RWPE2 (cell line): ENCODE data around the gene OTX2.

Experiments
- ATAC-seq: fragments of 200-7000 bp; cut with Tn5 transposase; 3 replicates; pipeline ENCODE4 v1.9.1; 2021; ENCODE audit warnings: low read depth
- DNase-seq: peaks from one replicate; pipeline ENCODE4 v3.0.0-alpha.2; 2020; ENCODE audit warnings: low spot score
- H3K27ac ChIP-seq: fragments of 450-650 bp; 2 replicates; pipeline ENCODE4 v1.5.1; 2017; ENCODE audit warnings: mild to moderate bottlenecking; ENCODE audit not compliant: poor library complexity, severe bottlenecking
- H3K27me3 ChIP-seq: fragments of 250-450 bp; sonication (Bioruptor Pico); 2 replicates; pipeline ENCODE4 v1.5.1; 2021; ENCODE audit warnings: mild to moderate bottlenecking, moderate library complexity; ENCODE audit not compliant: insufficient read depth, poor library complexity, severe bottlenecking
- H3K36me3 ChIP-seq: fragments of 250-450 bp; sonication (Bioruptor Pico); 2 replicates; pipeline ENCODE4 v1.5.1; 2020; ENCODE audit warnings: low read depth, mild to moderate bottlenecking, moderate library complexity
- H3K4me1 ChIP-seq: fragments of 250-450 bp; sonication (Bioruptor Pico); 2 replicates; pipeline ENCODE4 v1.5.1; 2021; ENCODE audit warnings: mild to moderate bottlenecking, moderate library complexity; ENCODE audit not compliant: insufficient read depth, poor library complexity, severe bottlenecking
- H3K4me3 ChIP-seq: fragments of 250-450 bp; sonication (Bioruptor Pico); 2 replicates; pipeline ENCODE4 v1.5.1; 2021; ENCODE audit warnings: mild to moderate bottlenecking, moderate library complexity; ENCODE audit not compliant: severe bottlenecking
- H3K9me3 ChIP-seq: fragments of 250-450 bp; sonication (Bioruptor Pico); 2 replicates; pipeline ENCODE4 v1.5.1; 2021; ENCODE audit warnings: mild to moderate bottlenecking, moderate library complexity; ENCODE audit not compliant: severe bottlenecking
- TF ChIP-seq, protein P1 (sequence below): fragments of 450-650 bp; IDR thresholded peaks from one replicate; pipeline ENCODE4 v1.5.1; 2017; ENCODE audit warnings: mild to moderate bottlenecking, moderate library complexity; ENCODE audit not compliant: poor library complexity, severe bottlenecking

OTX2 gene

GRCh38 chr14:56846970-56847930, 37.0 kb upstream of the OTX2 start:
- Histone ChIP-seq H3K36me3 (no peaks in the 10 kb centered on the region), H3K4me1 (no peaks in the 10 kb centered on the region), H3K9me3 (no peaks in the 10 kb centered on the region), H3K4me3 (no peak overlapping the region), H3K27ac (no peak overlapping the region), H3K27me3 (peaks cover 13% of the 10 kb centered on the region)
- no peak for ATAC-seq
- DNase-seq: no peak
- TF ChIP-seq, protein P1, sequence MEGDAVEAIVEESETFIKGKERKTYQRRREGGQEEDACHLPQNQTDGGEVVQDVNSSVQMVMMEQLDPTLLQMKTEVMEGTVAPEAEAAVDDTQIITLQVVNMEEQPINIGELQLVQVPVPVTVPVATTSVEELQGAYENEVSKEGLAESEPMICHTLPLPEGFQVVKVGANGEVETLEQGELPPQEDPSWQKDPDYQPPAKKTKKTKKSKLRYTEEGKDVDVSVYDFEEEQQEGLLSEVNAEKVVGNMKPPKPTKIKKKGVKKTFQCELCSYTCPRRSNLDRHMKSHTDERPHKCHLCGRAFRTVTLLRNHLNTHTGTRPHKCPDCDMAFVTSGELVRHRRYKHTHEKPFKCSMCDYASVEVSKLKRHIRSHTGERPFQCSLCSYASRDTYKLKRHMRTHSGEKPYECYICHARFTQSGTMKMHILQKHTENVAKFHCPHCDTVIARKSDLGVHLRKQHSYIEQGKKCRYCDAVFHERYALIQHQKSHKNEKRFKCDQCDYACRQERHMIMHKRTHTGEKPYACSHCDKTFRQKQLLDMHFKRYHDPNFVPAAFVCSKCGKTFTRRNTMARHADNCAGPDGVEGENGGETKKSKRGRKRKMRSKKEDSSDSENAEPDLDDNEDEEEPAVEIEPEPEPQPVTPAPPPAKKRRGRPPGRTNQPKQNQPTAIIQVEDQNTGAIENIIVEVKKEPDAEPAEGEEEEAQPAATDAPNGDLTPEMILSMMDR: no peak

GRCh38 chr14:56844406-56845002, 34.2 kb upstream of the OTX2 start:
- Histone ChIP-seq H3K27ac (no peak overlapping the region), H3K9me3 (no peaks in the 10 kb centered on the region), H3K4me3 (no peak overlapping the region), H3K27me3 (peaks cover 27% of the 10 kb centered on the region), H3K36me3 (no peaks in the 10 kb centered on the region), H3K4me1 (no peaks in the 10 kb centered on the region)
- no peak for DNase-seq
- TF ChIP-seq, protein P1: no peak
- ATAC-seq: no peak

- TF ChIP-seq, protein P1: no peak
- no peak for DNase-seq
- Histone ChIP-seq H3K9me3 (no peaks in the 10 kb centered on the region), H3K36me3 (no peaks in the 10 kb centered on the region), H3K27ac (no peak overlapping the region), H3K27me3 (peaks cover 40% of the 10 kb centered on the region), H3K4me3 (no peak overlapping the region), H3K4me1 (no peaks in the 10 kb centered on the region)
- ATAC-seq: no peak
Measured at GRCh38 chr14:56841611-56842010, 31.3 kb upstream of the OTX2 start.

- H3K27ac ChIP-seq: no peak overlapping the region
- DNase-seq (no peak), ATAC-seq (no peak)
- H3K27me3 ChIP-seq: peaks cover 48% of the 10 kb centered on the region
- H3K4me1 ChIP-seq: no peaks in the 10 kb centered on the region
- H3K4me3 ChIP-seq: no peak overlapping the region
- no peaks in the 10 kb centered on the region for H3K9me3 ChIP-seq
- H3K36me3 ChIP-seq: no peaks in the 10 kb centered on the region
- TF ChIP-seq, protein P1: no peak
Measured at GRCh38 chr14:56840221-56840620, 29.9 kb upstream of the OTX2 start.
